ENCODE results near the gene CACNB2.

DNA sequence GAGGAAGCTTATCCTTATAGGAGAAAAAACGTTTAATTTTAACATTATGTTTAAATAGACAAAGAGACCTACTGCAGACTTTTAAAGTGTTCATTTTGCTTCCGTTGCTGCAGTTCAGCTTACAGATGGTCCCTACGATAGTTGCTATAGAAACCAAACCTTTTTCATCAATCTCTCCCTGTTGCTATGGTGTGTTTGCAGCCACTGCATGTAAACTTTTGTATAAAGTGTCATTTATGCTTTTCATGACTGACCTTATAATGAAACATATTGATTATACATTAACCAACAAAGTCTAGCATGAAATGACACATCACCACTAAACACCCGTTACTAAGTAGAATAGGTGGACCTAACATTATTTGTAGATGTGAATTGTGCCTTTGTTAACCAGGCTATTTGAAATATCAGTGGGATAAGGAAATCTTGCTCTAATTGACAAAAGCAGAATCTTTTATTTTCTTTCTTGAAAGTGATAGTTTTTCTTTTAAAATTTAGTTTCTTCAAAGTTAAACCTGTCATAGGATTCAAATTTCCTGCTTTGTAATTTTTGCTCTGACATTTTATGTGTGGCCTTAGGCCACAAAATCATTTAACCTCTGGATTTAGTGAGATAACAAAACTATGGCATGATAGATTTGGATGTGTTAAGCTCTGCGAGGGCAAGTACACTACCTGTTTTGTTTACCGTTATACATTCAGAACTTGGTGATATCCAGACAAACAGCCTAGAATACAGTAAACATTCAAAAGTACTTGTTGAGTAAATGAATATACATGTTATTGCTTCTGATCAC lies 64.0 kb downstream of the CACNB2 start:
- TF ChIP-seq, protein P1, sequence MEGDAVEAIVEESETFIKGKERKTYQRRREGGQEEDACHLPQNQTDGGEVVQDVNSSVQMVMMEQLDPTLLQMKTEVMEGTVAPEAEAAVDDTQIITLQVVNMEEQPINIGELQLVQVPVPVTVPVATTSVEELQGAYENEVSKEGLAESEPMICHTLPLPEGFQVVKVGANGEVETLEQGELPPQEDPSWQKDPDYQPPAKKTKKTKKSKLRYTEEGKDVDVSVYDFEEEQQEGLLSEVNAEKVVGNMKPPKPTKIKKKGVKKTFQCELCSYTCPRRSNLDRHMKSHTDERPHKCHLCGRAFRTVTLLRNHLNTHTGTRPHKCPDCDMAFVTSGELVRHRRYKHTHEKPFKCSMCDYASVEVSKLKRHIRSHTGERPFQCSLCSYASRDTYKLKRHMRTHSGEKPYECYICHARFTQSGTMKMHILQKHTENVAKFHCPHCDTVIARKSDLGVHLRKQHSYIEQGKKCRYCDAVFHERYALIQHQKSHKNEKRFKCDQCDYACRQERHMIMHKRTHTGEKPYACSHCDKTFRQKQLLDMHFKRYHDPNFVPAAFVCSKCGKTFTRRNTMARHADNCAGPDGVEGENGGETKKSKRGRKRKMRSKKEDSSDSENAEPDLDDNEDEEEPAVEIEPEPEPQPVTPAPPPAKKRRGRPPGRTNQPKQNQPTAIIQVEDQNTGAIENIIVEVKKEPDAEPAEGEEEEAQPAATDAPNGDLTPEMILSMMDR (IDR thresholded peaks at IDR 0.05) = no peak
- no peak for TF ChIP-seq TCF7L2 (IDR thresholded peaks at IDR 0.05; ENCODE audit: low read depth, low read length)
- no peak for TF ChIP-seq POLR2AphosphoS5 (IDR thresholded peaks at IDR 0.05; ENCODE audit: low read depth, low read length)
- TF ChIP-seq, protein P2, sequence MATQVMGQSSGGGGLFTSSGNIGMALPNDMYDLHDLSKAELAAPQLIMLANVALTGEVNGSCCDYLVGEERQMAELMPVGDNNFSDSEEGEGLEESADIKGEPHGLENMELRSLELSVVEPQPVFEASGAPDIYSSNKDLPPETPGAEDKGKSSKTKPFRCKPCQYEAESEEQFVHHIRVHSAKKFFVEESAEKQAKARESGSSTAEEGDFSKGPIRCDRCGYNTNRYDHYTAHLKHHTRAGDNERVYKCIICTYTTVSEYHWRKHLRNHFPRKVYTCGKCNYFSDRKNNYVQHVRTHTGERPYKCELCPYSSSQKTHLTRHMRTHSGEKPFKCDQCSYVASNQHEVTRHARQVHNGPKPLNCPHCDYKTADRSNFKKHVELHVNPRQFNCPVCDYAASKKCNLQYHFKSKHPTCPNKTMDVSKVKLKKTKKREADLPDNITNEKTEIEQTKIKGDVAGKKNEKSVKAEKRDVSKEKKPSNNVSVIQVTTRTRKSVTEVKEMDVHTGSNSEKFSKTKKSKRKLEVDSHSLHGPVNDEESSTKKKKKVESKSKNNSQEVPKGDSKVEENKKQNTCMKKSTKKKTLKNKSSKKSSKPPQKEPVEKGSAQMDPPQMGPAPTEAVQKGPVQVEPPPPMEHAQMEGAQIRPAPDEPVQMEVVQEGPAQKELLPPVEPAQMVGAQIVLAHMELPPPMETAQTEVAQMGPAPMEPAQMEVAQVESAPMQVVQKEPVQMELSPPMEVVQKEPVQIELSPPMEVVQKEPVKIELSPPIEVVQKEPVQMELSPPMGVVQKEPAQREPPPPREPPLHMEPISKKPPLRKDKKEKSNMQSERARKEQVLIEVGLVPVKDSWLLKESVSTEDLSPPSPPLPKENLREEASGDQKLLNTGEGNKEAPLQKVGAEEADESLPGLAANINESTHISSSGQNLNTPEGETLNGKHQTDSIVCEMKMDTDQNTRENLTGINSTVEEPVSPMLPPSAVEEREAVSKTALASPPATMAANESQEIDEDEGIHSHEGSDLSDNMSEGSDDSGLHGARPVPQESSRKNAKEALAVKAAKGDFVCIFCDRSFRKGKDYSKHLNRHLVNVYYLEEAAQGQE (IDR thresholded peaks at IDR 0.05; ENCODE audit: insufficient read depth in 1 of 2, low read depth in 2 of 2, low read length in 1 of 2) = no peak
- no peak for TF ChIP-seq SIN3A (IDR thresholded peaks at IDR 0.05; ENCODE audit: borderline replicate concordance, insufficient read depth, low read depth, low read length)

Measured in Panc1 (cell line).